Breast epithelium (tissue), 4 donors: Measurements from ENCODE around the gene TMEM41A. TPM values are rescaled to one million over a fixed set of nuclear protein-coding genes. Genes with fewer than 3 reads are reported as not detected.

Experiments
- DNase-seq, 2 donors: peaks; one replicate each; pipeline ENCODE4 v3.0.0-alpha.2; 2019; ENCODE audit warnings: low spot score in 2 of 2
- H3K27ac ChIP-seq, 2 donors: fragments of 200-600 bp; sonication (generic) in 1 of 2; one replicate each; pipeline ENCODE4 v1.5.1; 2016 to 2019; ENCODE audit warnings: mild to moderate bottlenecking in 1 of 2
- H3K27me3 ChIP-seq, 2 donors: fragments of 200-600 bp; sonication (generic) in 1 of 2; one replicate each; pipeline versions ENCODE4 v1.5.1 to v1.6.0; 2017 to 2019; ENCODE audit warnings: control low read depth in 1 of 2, mild to moderate bottlenecking in 1 of 2
- H3K36me3 ChIP-seq: fragments of 200-600 bp; one replicate; pipeline ENCODE4 v1.5.1; 2019
- H3K4me1 ChIP-seq, 2 donors: fragments of 200-600 bp; sonication (generic); one replicate each; pipeline ENCODE4 v1.5.1; 2016 to 2019; ENCODE audit warnings: control low read depth in 1 of 2
- H3K4me3 ChIP-seq, 3 donors: fragments of 200-600 bp; sonication (generic); 1 replicate in 2 of 3; 2 replicates in 1 of 3; pipeline ENCODE4 v1.5.1; 2016 to 2019; ENCODE audit warnings: mild to moderate bottlenecking in 3 of 3, moderate library complexity in 2 of 3
- H3K9me3 ChIP-seq, 2 donors: fragments of 200-600 bp; sonication (generic) in 1 of 2; one replicate each; pipeline ENCODE4 v1.5.1; 2016 to 2019; ENCODE audit warnings: control low read depth in 1 of 2
- CTCF ChIP-seq, 3 donors: fragments of 450-650 bp; IDR thresholded peaks; one replicate each; pipeline ENCODE4 v1.5.1; 2016 to 2017; ENCODE audit warnings: antibody characterized with exemption in 3 of 3, mild to moderate bottlenecking in 3 of 3, moderate library complexity in 3 of 3
- POLR2A ChIP-seq: fragments of 450-650 bp; IDR thresholded peaks from one replicate; pipeline ENCODE4 v1.6.1; 2016; ENCODE audit warnings: antibody characterized with exemption, mild to moderate bottlenecking, moderate library complexity
- POLR2AphosphoS5 ChIP-seq, 3 donors: sonication (generic); formaldehyde crosslinking; IDR thresholded peaks; one replicate each; pipeline ENCODE4 v1.6.1; 2017; ENCODE audit warnings: antibody characterized with exemption in 3 of 3
- intact Hi-C: fragments of 100-400 bp; cut with DNase I; formaldehyde crosslinking; loops from one replicate; pipeline ENCODE4 v1.15.1; 2023; ENCODE audit warnings: low total_unique reads
- total RNA-seq, 3 donors: library from RNA; depleted of rRNA; stranded (reverse); fragments of >200 nt; gene quantifications; one replicate each; pipeline ENCODE4 v1.1.0, GENCODE V29; 2016

The TMEM41A gene
- total RNA-seq, 3 donors from 2014 or later = 11.5 to 22.2 (median 15.1) TPM

DNA sequence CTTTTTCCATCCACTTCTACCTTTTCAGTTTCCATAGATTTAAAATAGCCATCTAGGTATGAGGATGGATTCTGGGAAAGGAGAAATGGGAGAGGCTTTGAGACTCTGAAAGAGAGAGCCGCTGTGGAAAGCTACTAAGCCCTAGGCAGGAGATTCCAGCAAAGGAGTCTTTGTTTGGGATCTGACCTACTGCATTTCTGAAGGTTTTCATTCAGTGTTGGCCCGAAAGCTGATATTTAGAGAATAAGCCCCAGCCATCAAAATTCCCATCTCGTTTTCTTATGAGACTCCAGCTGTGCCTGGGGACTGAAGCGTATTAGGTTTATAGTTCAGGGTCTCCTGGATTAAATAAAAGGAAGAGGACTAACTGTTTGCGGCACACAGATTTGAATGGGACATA lies 34.1 kb upstream of the TMEM41A start:
- peaks cover 0 to 3% of the 10 kb centered on the region in 2 donors for H3K4me1 ChIP-seq
- no peak overlapping the region for H3K27ac ChIP-seq
- no peak for TF ChIP-seq CTCF (IDR thresholded peaks at IDR 0.05)
- TF ChIP-seq POLR2AphosphoS5 (IDR thresholded peaks at IDR 0.05) = no peak
- TF ChIP-seq POLR2A = no peak
- intact Hi-C loops = no loop called here
- no peak for DNase-seq
- H3K9me3 ChIP-seq = no peaks in the 10 kb centered on the region
- no peaks in the 10 kb centered on the region for H3K36me3 ChIP-seq
- H3K4me3 ChIP-seq = no peak overlapping the region
- no peaks in the 10 kb centered on the region for H3K27me3 ChIP-seq

- intact Hi-C loops = no loop called here
- DNase-seq = no peak
- no peak overlapping the region for H3K4me3 ChIP-seq
- H3K4me1 ChIP-seq = no peaks in the 10 kb centered on the region
- no peaks in the 10 kb centered on the region for H3K36me3 ChIP-seq
- H3K9me3 ChIP-seq = no peaks in the 10 kb centered on the region
- no peak overlapping the region for H3K27ac ChIP-seq
- TF ChIP-seq CTCF (IDR thresholded peaks at IDR 0.05) = no peak
- TF ChIP-seq POLR2AphosphoS5 (IDR thresholded peaks at IDR 0.05) = no peak
- no peak for TF ChIP-seq POLR2A
- H3K27me3 ChIP-seq = no peaks in the 10 kb centered on the region
Measured at GRCh38 chr3:185530856-185531255, 32.0 kb upstream of the TMEM41A start.

DNA sequence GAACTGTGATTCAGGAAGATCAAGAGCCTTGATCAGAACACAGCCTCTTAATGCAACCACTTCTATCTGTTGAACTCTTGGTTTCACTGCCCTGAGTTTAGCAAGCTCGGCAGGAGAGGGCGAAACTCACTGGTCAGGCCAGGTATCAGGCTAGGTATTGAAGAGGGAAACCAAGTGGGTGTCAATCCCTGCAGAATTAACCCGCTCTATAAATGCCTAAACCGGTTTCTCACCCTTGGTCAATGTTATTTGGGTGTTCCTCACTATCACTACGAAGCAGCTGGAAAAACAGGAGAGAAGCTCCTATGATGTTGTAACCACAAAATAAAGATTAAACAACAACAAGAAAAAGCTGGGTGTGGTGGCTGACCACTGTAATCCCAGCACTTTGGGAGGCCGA lies 29.7 kb upstream of the TMEM41A start:
- no peak overlapping the region for H3K4me3 ChIP-seq
- no peaks in the 10 kb centered on the region for H3K4me1 ChIP-seq
- TF ChIP-seq POLR2AphosphoS5 (IDR thresholded peaks at IDR 0.05) (no peak), POLR2A (no peak), CTCF (IDR thresholded peaks at IDR 0.05) (no peak)
- intact Hi-C loops = no loop called here
- H3K27me3 ChIP-seq = no peaks in the 10 kb centered on the region
- no peaks in the 10 kb centered on the region for H3K36me3 ChIP-seq
- no peak overlapping the region for H3K27ac ChIP-seq
- DNase-seq = no peak
- H3K9me3 ChIP-seq = no peaks in the 10 kb centered on the region

DNA sequence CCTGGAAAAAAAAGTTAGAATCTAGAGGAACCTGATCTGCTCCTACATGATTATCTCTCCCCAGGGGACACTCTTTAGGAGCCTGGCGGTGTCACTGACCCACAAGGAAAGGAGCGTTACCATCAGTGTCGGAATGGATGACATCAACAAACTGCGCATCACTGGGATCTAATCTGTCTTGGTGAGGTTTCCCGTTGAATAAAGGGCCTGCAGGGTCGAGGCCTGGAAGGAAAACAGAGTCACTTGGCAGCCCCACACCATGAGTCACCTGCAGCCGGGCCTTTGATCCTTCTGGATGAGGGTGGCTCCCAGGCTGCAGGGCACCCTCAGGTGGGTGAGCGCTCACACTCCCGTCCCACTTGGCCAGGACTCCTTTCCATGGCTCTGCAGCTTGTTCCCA lies 28.5 kb upstream of the TMEM41A start:
- Histone ChIP-seq H3K27ac (no peak overlapping the region), H3K27me3 (no peaks in the 10 kb centered on the region), H3K9me3 (no peaks in the 10 kb centered on the region), H3K36me3 (no peaks in the 10 kb centered on the region), H3K4me3 (no peak overlapping the region), H3K4me1 (no peaks in the 10 kb centered on the region)
- intact Hi-C loops = no loop called here
- DNase-seq = no peak
- TF ChIP-seq POLR2A (no peak), POLR2AphosphoS5 (IDR thresholded peaks at IDR 0.05) (no peak), CTCF (IDR thresholded peaks at IDR 0.05) (no peak)

DNA sequence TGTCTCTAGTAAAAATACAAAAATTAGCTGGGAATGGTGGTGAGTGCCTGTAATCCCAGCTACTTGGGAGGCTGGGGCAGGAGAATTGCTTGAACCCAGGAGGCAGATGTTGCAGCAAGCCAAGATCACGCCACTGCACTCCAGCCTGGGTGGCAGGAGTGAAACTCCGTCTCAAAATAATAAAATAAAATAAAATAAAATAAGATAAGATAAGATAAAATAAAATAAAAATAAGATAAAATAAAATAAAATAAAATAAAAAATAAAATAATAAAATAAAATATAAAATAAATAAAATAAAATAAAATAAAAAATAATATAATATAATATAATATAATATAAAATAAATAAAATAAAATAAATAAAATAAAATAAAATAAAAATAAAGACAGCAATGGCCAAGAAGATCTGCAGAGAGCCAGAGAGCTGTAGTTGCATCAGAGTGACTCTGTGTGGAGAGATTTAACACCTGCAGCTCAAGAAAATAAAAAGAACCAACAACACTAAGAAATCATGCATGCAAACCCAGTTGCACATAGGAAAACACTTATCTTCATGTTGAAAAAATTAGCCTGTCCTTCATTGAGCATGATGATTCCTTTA lies 27.6 kb upstream of the TMEM41A start:
- TF ChIP-seq POLR2A = no peak
- TF ChIP-seq POLR2AphosphoS5 (IDR thresholded peaks at IDR 0.05) = no peak
- TF ChIP-seq CTCF (IDR thresholded peaks at IDR 0.05) = no peak
- H3K27me3 ChIP-seq = no peaks in the 10 kb centered on the region
- intact Hi-C loops = no loop called here
- no peak for DNase-seq
- H3K4me1 ChIP-seq = no peaks in the 10 kb centered on the region
- H3K27ac ChIP-seq = no peak overlapping the region
- H3K4me3 ChIP-seq = no peak overlapping the region
- H3K9me3 ChIP-seq = no peaks in the 10 kb centered on the region
- no peaks in the 10 kb centered on the region for H3K36me3 ChIP-seq
